Spinal cord (tissue), 10 donors: Measurements from ENCODE around the gene MAN1A2. TPM values are rescaled to one million over a fixed set of nuclear protein-coding genes. Genes with fewer than 3 reads are reported as not detected.
"Not testable (repeated sequence)": the region's sequence is repeated elsewhere in the genome, so short reads cannot be mapped to it uniquely, and the experiment has no call there.

Experiments used
- DNase-seq, 6 donors: peaks; one replicate each; pipeline versions ENCODE4 v3.0.0 to v3.0.0-alpha.2; 2013 to 2015; ENCODE audit warnings: low spot score in 6 of 6, low read depth in 4 of 6
- H3K27ac ChIP-seq: one replicate; pipeline ENCODE4 v1.5.1; 2013; ENCODE audit warnings: low read depth, low read length, control low read depth
- H3K27me3 ChIP-seq: one replicate; pipeline ENCODE4 v1.6.1; 2013; ENCODE audit warnings: low read length; ENCODE audit not compliant: control insufficient read depth, insufficient read depth
- H3K36me3 ChIP-seq: one replicate; pipeline ENCODE4 v1.6.1; 2013; ENCODE audit warnings: low read length; ENCODE audit not compliant: control insufficient read depth, insufficient read depth
- H3K4me1 ChIP-seq: one replicate; pipeline ENCODE4 v1.6.1; 2013; ENCODE audit warnings: low read length; ENCODE audit not compliant: control insufficient read depth, insufficient read depth
- H3K4me3 ChIP-seq: one replicate; pipeline ENCODE4 v1.5.1; 2013; ENCODE audit warnings: low read depth, low read length, control low read depth
- H3K9me3 ChIP-seq: one replicate; pipeline ENCODE4 v1.6.1; 2013; ENCODE audit warnings: low read length; ENCODE audit not compliant: control insufficient read depth, insufficient read depth
- WGBS: methylation state at CpG from one replicate; pipeline ENCODE4 v1.1.5; 2013; ENCODE audit warnings: missing lambda C conversion rate; ENCODE audit not compliant: insufficient coverage; 5-methylcytosine and 5-hydroxymethylcytosine counted together
- polyA plus RNA-seq, 2 donors: library from polyadenylated mRNA; unstranded; fragments of 120-200 nt; gene quantifications; one replicate each; pipeline ENCODE4 v1.2.1, GENCODE V29; 2013; ENCODE audit not compliant: insufficient read length in 2 of 2
- total RNA-seq, 2 donors: library from RNA; depleted of rRNA in 1 of 2; stranded (reverse); fragments of 120-200 nt in 1 of 2; fragments of >200 nt in 1 of 2; gene quantifications; one replicate each; pipeline versions ENCODE4 v1.2.3 to v1.2.4, GENCODE V29; 2013 to 2014
- donor health status: healthy.

Gene MAN1A2
- total and polyA plus RNA-seq, 4 donors: 27.5 to 105 (median 52.0) TPM

- not testable (repeated sequence) for H3K27ac ChIP-seq, H3K4me3 ChIP-seq, DNase-seq, H3K27me3 ChIP-seq, H3K4me1 ChIP-seq, H3K36me3 ChIP-seq, H3K9me3 ChIP-seq
- 100% methylated on average over 3 of the region's 8 CpGs for WGBS
Measured at GRCh38 chr1:117458410-117458809, 91.2 kb downstream of the MAN1A2 start.

GRCh38 chr1:117466761-117467160, 99.5 kb downstream of the MAN1A2 start:
- Histone ChIP-seq H3K36me3 (no peaks in the 10 kb centered on the region), H3K27me3 (no peaks in the 10 kb centered on the region), H3K4me3 (no peak overlapping the region), H3K27ac (no peak overlapping the region), H3K4me1 (no peaks in the 10 kb centered on the region), H3K9me3 (no peaks in the 10 kb centered on the region)
- peak in 1 of 6 donors; percentile 30 for DNase-seq

GRCh38 chr1:117467336-117467735, 100.1 kb downstream of the MAN1A2 start:
- no peaks in the 10 kb centered on the region for H3K27me3 ChIP-seq
- H3K36me3 ChIP-seq: no peaks in the 10 kb centered on the region
- DNase-seq: no peak
- H3K4me3 ChIP-seq: no peak overlapping the region
- no peak overlapping the region for H3K27ac ChIP-seq
- no peaks in the 10 kb centered on the region for H3K9me3 ChIP-seq
- WGBS: no CpG with 5 or more reads among the region's 1 CpG
- no peaks in the 10 kb centered on the region for H3K4me1 ChIP-seq

- no peaks in the 10 kb centered on the region for H3K36me3 ChIP-seq
- H3K4me1 ChIP-seq: no peaks in the 10 kb centered on the region
- peaks cover 3% of the 10 kb centered on the region for H3K9me3 ChIP-seq
- no peaks in the 10 kb centered on the region for H3K27me3 ChIP-seq
- H3K4me3 ChIP-seq: no peak overlapping the region
- no peak for DNase-seq
- no peak overlapping the region for H3K27ac ChIP-seq
Measured at GRCh38 chr1:117473063-117473462, 105.8 kb downstream of the MAN1A2 start.

- not testable (repeated sequence) for H3K4me3 ChIP-seq, H3K9me3 ChIP-seq
- whole genome bisulfite sequencing: no CpG with 5 or more reads among the region's 2 CpGs
Measured at GRCh38 chr1:117475495-117475894, 108.2 kb downstream of the MAN1A2 start.

GRCh38 chr1:117479086-117479485, 111.8 kb downstream of the MAN1A2 start:
- peaks cover 3% of the 10 kb centered on the region for H3K9me3 ChIP-seq
- no peak for DNase-seq
- no peaks in the 10 kb centered on the region for H3K36me3 ChIP-seq
- no peaks in the 10 kb centered on the region for H3K27me3 ChIP-seq
- no peak overlapping the region for H3K27ac ChIP-seq
- H3K4me3 ChIP-seq: no peak overlapping the region
- H3K4me1 ChIP-seq: no peaks in the 10 kb centered on the region

More at GRCh38 chr1:117475495-117475894, 108.2 kb downstream of the MAN1A2 start:
- not testable (repeated sequence) for DNase-seq, H3K27ac ChIP-seq, H3K36me3 ChIP-seq, H3K27me3 ChIP-seq, H3K4me1 ChIP-seq

GRCh38 chr1:117481410-117481809, 114.2 kb downstream of the MAN1A2 start:
- H3K27me3 ChIP-seq: no peaks in the 10 kb centered on the region
- H3K27ac ChIP-seq: no peak overlapping the region
- no peaks in the 10 kb centered on the region for H3K36me3 ChIP-seq
- WGBS: 100% methylated on average over 1 of the region's 1 CpG
- no peaks in the 10 kb centered on the region for H3K9me3 ChIP-seq
- H3K4me1 ChIP-seq: no peaks in the 10 kb centered on the region
- no peak overlapping the region for H3K4me3 ChIP-seq
- no peak for DNase-seq

GRCh38 chr1:117493906-117494305, 126.7 kb downstream of the MAN1A2 start:
- DNase-seq: no peak
- WGBS: no CpG with 5 or more reads among the region's 2 CpGs
- Histone ChIP-seq H3K4me3 (no peak overlapping the region), H3K27ac (no peak overlapping the region), H3K4me1 (no peaks in the 10 kb centered on the region), H3K9me3 (no peaks in the 10 kb centered on the region), H3K27me3 (no peaks in the 10 kb centered on the region), H3K36me3 (no peaks in the 10 kb centered on the region)

GRCh38 chr1:117495068-117495467, 127.8 kb downstream of the MAN1A2 start:
- H3K27ac ChIP-seq: no peak overlapping the region
- H3K4me1 ChIP-seq: no peaks in the 10 kb centered on the region
- no peaks in the 10 kb centered on the region for H3K36me3 ChIP-seq
- no peaks in the 10 kb centered on the region for H3K27me3 ChIP-seq
- WGBS: no CpG with 5 or more reads among the region's 1 CpG
- no peak for DNase-seq
- no peak overlapping the region for H3K4me3 ChIP-seq
- H3K9me3 ChIP-seq: no peaks in the 10 kb centered on the region

GRCh38 chr1:117499071-117499470, 131.8 kb downstream of the MAN1A2 start:
- 90% methylated on average over 2 of the region's 2 CpGs for WGBS
- H3K27me3 ChIP-seq: no peaks in the 10 kb centered on the region
- H3K36me3 ChIP-seq: no peaks in the 10 kb centered on the region
- no peaks in the 10 kb centered on the region for H3K4me1 ChIP-seq
- no peak overlapping the region for H3K27ac ChIP-seq
- no peaks in the 10 kb centered on the region for H3K9me3 ChIP-seq
- no peak overlapping the region for H3K4me3 ChIP-seq
- DNase-seq: no peak
